ENCODE data around the gene FUZ.

FUZ gene

DNA sequence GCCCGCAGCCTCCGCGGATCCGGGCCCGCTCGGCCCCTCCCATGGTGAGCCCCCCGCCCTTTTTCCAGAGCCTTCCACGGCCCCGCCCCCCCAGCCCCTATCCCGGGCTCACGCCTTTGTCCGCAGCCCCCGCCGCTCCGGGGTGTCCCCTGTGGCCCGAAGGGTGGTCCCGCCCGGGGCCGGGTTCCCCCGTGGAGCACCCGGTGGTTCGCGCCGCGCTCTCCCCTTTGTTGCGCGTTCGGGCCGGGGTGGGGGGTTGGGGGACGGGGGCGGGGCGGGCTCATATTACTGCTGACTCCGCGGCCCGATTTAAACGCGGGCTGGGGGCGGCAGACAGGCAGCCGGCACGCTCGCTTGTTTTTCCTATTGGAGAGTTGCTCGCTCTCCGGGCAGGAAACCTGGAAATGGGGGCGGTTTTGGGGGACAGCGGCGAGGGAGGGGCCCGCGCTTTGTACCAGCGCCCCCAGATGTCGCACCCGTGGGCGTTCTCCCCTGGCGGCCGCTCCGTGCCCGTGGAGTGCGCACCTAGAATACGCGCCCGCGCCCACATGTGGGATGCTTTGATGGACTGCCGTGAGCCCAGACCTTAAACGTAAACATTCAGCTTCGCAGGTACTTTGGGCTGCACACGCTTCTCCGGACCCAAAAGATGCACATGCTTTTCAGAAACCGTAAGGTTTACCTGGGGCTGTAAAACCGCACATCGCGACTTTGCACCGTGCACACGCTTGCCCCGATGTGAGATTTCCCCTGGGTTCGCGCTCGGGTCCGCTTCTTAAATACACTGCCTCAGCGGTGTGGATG, 38.6 kb upstream of the FUZ start:
- peak overlapping the region; percentile 89 for H3K27ac ChIP-seq
- no peak for DNase-seq (ENCODE audit: low read depth, low spot score)

DNA sequence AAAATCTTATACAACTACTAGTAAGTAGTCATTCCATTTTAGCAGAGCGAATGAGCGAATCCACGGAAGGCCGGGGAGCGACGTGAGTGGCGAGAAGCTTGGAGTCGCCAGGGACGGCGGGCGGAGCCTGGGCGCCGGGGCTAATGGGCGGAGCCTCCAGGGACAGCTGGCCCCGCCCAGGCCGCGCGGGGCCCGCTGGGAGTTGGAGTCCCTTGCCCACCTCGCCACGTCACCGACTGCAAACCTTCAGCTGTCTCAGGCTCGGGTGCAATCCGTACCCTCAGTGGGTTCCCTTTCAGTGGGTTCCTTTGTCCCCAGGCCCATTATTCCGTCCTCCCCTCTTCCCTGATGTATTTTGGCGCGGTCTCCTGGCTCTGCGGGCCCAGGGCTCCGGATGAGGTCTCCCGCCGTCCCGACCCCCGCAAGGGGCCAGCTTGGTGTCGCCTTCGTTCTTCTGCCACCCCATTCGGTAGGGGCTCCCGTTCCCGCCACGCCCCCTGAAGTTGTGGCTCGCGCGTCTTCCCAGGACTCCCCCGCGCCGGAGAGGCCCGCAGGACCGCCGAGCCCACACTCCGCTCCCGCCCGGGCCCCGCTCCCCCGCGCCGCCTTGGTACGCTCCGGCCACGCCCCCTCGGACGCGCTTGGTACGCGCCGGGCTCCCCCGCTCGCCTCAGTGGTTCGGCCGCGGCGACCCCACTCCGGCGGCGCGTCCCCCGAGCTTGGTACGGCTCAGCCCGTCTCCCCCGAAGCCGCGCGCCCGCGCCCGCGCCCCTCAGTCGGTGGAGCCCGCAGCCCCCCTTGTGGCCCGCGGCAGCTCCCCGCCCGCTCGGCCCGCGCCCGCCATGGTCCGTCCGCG, 37.6 kb upstream of the FUZ start, which contains the start of gene PTOV1:
Gene PTOV1, plus strand, starts transcription at position 673 of the 856 bp plus-strand sequence.
- peak within 1 kb of the TSS; percentile 89 for H3K27ac ChIP-seq
- DNase-seq (ENCODE audit: low read depth, low spot score): peak; percentile 39

- H3K27ac ChIP-seq: peak overlapping the region; percentile 89
- no peak for DNase-seq (ENCODE audit: low read depth, low spot score)
These were observed 37.1 kb upstream of the FUZ start for GRCh38 chr19:49850221-49850486.

DNA sequence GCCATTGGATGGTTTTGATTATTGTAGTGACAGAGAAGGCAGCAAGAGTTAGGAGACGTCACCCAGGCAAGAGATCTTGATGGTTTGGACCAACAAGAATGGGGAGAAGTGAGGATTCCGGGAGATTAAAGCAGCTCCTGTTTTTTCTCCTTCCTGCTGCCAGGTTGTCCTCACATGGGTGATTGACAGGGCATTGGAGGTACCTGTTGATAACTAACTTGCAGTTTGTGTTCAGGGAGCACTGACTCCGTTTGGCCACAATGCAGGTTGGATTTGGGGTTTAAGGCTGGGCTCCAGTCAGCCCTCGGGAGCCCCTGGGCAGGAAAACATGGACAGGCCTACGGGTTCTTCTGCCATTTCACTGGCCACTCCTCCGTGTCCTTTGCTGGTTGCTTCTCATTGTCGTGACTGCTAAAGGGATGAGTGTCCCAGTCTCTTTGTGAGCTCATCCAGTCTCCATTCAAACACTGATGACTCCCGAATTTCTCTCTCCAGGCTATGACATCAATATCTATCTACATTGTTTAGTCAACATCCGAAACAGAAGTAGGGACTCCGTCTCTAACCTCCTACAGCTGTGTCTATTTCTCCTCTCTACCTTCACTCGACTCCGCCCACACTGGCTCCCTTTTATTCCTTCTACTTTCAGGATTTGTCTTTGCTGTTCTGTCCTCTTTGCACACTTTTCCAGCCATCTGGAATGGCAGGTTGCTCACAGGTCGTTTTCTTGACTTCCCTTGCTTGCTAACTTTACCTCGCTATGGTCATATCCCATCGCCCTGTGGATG, 36.5 kb upstream of the FUZ start:
- H3K27ac ChIP-seq: no peak overlapping the region
- DNase-seq (ENCODE audit: low read depth, low spot score): no peak

DNA sequence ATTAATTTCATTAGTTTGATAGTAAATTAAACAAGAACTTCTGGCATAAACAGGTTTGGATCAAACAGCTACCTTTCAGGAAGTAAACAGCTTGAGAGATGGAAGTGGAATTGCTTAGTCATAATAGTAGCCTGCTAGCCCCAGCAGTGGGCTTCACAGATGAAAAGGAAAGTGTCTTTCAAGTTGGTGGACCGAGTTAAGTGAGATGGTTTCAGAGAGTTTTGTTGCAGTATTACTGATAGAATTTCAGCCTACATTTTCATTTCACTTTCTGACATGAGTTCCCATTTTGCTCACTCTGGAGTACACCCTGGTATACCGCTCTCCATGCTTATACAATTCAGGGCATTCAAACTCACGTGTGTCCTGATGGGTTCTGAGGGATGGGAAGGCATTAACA, 35.8 kb upstream of the FUZ start:
- H3K27ac ChIP-seq: no peak overlapping the region
- no peak for DNase-seq (ENCODE audit: low read depth, low spot score)

- no peak overlapping the region for H3K27ac ChIP-seq
These were observed 34.9 kb upstream of the FUZ start for GRCh38 chr19:49847731-49848696.

DNA sequence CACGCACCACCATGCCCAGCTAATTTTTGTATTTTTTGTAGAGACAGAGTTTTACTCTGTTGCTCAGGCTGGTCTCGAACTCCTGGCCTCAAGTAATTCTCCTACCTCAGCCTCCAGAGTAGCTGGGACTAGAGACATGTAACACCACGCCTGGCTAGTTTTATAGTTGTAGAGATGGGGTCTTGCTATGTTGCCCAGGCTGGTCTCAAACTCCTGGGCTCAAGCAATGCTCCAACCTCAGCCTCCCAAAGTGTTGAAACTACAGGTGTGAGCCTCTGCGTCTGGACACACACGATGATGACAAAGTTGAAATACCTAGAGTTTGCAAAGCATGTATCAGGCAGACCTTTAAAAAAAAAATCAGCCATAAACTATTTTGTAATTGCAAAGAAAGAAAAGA, 33.3 kb upstream of the FUZ start:
- H3K27ac ChIP-seq: no peak overlapping the region
- DNase-seq (ENCODE audit: low read depth, low spot score): no peak

More at GRCh38 chr19:49847731-49848696, 34.9 kb upstream of the FUZ start:
- peak; percentile 44 for DNase-seq (ENCODE audit: low read depth, low spot score)

DNA sequence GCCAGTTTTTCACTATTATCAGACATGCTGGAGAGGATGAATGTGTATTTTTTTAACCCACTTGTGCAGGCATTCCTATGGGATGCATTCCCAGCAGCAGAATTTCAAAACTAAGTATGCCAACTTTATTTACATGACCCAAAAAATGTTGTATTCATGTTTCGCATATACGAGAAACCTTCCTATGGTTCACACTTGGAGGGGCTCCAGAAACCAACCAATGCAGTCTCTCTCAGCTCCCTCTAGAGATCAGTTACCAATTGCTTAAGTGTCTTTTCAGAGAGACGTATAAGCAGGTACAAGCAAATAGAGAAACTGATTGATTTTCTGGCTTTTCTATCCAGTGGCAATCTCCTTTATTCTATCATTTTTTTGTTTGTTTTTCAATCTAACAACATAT, 32.3 kb upstream of the FUZ start:
- no peak for DNase-seq (ENCODE audit: low read depth, low spot score)
- H3K27ac ChIP-seq: no peak overlapping the region

GRCh38 chr19:49844138-49845095, 31.3 kb upstream of the FUZ start:
- no peak for DNase-seq (ENCODE audit: low read depth, low spot score)
- H3K27ac ChIP-seq: no peak overlapping the region

GRCh38 chr19:49843265-49843664, 30.2 kb upstream of the FUZ start:
- DNase-seq (ENCODE audit: low read depth, low spot score): no peak
- H3K27ac ChIP-seq: no peak overlapping the region

DNA sequence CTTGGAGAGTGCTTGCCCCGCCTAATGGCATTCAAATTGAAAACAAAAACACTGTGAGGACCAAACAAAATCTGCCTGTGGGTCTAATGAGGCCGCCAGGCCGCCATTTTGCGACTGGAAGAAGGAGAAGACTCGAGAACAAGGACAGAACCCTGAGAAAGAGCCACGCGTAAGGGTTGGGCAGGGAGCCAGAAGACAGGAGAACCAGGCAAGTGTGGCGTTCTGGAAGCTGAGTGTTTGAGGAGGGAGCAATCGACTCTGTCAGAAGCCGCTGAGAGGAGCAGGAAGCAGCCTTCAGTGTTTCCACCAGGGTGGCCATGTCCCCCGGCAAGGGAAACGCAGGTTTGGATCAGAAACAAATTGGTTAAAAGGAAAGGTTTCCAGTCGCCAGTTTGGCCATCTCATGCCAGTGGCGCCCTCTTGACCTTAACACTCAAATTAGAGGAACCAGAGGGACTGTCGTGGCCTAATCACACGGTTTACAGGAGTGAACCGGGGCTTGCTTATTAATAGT, 27.7 kb upstream of the FUZ start:
- H3K27ac ChIP-seq: no peak overlapping the region

DNA sequence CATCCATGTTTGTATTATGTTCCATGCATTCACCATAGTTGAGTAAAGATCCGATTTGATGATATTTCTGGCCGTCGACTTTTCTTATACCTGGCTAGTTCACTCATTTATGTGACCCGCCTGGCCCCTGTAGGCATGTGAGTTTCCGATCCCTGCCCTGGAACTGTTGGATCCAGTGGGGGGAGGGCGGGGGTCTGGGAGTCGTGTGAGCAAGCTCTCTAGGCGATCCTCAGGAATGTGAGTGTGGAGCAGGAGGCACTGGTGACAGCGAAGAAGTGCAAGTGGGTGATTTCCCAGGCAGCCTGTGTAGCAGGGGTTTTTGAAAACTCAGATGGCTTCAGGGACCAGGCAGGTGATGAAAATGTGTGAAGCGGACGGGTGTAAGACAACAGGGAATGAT, 27.2 kb upstream of the FUZ start:
- H3K27ac ChIP-seq: no peak overlapping the region
- DNase-seq (ENCODE audit: low read depth, low spot score): no peak

More for the DNA sequence above, 27.7 kb upstream of the FUZ start:
- no peak for DNase-seq (ENCODE audit: low read depth, low spot score)

- no peak for DNase-seq (ENCODE audit: low read depth, low spot score)
- no peak overlapping the region for H3K27ac ChIP-seq
These were observed 26.6 kb upstream of the FUZ start for GRCh38 chr19:49839713-49840112.

- no peak for DNase-seq (ENCODE audit: low read depth, low spot score)
- H3K27ac ChIP-seq: no peak overlapping the region
These were observed 25.9 kb upstream of the FUZ start for GRCh38 chr19:49838885-49839588.

- H3K27ac ChIP-seq: no peak overlapping the region
- DNase-seq (ENCODE audit: low read depth, low spot score): no peak
These were observed 24.3 kb upstream of the FUZ start for GRCh38 chr19:49837425-49837824.

DNA sequence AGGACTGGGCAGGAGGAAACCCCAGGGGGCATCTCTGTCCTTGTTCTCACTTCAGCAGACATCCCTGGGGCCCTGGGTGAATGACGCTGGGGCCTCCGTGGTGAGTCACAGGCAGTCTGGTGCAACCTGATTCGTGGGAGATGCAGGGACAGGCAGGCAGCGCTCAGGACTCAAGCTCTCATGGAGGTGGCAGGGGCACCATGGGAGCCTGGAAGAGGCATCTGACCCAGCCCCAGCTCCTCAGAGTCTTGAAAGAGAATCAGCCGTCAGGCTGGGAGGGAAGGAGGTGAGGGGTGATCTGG, 23.9 kb upstream of the FUZ start:
- no peak for DNase-seq (ENCODE audit: low read depth, low spot score)
- no peak overlapping the region for H3K27ac ChIP-seq

GRCh38 chr19:49836176-49837008, 23.3 kb upstream of the FUZ start:
- no peak for DNase-seq (ENCODE audit: low read depth, low spot score)
- H3K27ac ChIP-seq: no peak overlapping the region
